ENCODE results near the gene ARHGAP18.

GRCh38 chr6:129615496-129615895, 94.5 kb downstream of the ARHGAP18 start:
- TF ChIP-seq, protein P1, sequence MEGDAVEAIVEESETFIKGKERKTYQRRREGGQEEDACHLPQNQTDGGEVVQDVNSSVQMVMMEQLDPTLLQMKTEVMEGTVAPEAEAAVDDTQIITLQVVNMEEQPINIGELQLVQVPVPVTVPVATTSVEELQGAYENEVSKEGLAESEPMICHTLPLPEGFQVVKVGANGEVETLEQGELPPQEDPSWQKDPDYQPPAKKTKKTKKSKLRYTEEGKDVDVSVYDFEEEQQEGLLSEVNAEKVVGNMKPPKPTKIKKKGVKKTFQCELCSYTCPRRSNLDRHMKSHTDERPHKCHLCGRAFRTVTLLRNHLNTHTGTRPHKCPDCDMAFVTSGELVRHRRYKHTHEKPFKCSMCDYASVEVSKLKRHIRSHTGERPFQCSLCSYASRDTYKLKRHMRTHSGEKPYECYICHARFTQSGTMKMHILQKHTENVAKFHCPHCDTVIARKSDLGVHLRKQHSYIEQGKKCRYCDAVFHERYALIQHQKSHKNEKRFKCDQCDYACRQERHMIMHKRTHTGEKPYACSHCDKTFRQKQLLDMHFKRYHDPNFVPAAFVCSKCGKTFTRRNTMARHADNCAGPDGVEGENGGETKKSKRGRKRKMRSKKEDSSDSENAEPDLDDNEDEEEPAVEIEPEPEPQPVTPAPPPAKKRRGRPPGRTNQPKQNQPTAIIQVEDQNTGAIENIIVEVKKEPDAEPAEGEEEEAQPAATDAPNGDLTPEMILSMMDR (IDR thresholded peaks at IDR 0.05; ENCODE audit: low read length): no peak
- TF ChIP-seq EZH2phosphoT487 (IDR thresholded peaks at IDR 0.05; ENCODE audit: low read length): no peak
